22Rv1 (cell line): ENCODE results near the gene RPTOR.

ENCODE experiments used
- H3K27ac ChIP-seq: fragments of 450-650 bp; 2 replicates; pipeline ENCODE4 v1.5.1; 2017
- ZFX ChIP-seq: fragments of 450-650 bp; IDR thresholded peaks from 2 replicates; pipeline ENCODE4 v1.6.1; 2017; ENCODE audit warnings: antibody characterized with exemption, borderline replicate concordance
- TF ChIP-seq, protein P1 (sequence below): fragments of 450-650 bp; IDR thresholded peaks from 2 replicates; pipeline ENCODE4 v1.5.1; 2017; ENCODE audit warnings: mild to moderate bottlenecking

The RPTOR gene

DNA sequence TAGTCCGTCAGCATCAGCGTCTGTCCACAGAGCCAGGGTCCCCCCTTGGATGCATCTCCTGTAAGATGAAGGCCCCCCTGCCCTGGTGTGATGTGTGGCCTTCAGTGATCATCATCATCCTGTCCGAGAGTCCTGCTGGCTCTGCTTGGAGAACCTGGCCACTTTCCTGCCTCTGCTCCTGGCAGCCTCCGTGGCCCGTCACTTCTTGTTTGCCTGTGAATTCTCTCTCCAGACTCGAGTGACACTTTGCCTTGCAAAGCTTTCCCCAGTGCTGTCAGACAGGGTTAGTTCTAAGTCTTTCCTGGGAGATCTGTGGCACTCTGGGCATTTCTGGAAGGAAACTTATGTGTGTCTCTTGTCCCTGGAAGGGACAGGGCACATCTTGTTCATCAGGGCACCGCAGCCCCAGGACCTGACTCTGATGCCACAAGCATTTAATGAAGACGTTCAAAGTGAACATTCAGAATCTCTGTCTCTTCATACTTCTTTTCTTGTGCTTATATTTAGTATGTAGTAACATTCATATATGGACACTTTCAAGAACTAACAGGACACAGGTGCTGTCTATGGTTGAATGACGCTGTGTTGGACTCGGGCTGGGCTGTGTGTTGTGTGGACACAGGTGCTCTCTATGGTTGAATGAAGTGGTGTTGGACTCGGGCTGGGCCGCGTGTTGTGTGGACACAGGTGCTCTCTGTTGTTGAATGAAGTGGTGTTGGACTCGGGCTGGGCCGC lies 68.5 kb downstream of the RPTOR start:
- no peak overlapping the region for H3K27ac ChIP-seq
- TF ChIP-seq ZFX: no peak
- TF ChIP-seq, protein P1, sequence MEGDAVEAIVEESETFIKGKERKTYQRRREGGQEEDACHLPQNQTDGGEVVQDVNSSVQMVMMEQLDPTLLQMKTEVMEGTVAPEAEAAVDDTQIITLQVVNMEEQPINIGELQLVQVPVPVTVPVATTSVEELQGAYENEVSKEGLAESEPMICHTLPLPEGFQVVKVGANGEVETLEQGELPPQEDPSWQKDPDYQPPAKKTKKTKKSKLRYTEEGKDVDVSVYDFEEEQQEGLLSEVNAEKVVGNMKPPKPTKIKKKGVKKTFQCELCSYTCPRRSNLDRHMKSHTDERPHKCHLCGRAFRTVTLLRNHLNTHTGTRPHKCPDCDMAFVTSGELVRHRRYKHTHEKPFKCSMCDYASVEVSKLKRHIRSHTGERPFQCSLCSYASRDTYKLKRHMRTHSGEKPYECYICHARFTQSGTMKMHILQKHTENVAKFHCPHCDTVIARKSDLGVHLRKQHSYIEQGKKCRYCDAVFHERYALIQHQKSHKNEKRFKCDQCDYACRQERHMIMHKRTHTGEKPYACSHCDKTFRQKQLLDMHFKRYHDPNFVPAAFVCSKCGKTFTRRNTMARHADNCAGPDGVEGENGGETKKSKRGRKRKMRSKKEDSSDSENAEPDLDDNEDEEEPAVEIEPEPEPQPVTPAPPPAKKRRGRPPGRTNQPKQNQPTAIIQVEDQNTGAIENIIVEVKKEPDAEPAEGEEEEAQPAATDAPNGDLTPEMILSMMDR: no peak

DNA sequence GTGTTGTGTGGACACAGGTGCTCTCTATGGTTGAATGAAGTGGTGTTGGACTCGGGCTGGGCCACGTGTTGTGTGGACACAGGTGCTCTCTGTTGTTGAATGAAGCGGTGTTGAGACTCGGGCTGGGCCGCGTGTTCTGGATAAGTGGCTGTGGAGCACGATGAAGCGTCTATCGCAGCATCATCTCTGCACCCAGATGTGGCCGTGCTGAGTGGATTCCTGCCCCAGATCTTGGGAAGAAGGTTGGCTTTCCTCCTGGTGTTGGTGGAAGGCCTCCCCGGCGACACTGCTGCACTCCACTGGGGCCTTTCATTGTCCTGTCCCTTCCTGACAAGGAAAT lies 69.1 kb downstream of the RPTOR start:
- no peak overlapping the region for H3K27ac ChIP-seq
- no peak for TF ChIP-seq ZFX
- TF ChIP-seq, protein P1: no peak

DNA sequence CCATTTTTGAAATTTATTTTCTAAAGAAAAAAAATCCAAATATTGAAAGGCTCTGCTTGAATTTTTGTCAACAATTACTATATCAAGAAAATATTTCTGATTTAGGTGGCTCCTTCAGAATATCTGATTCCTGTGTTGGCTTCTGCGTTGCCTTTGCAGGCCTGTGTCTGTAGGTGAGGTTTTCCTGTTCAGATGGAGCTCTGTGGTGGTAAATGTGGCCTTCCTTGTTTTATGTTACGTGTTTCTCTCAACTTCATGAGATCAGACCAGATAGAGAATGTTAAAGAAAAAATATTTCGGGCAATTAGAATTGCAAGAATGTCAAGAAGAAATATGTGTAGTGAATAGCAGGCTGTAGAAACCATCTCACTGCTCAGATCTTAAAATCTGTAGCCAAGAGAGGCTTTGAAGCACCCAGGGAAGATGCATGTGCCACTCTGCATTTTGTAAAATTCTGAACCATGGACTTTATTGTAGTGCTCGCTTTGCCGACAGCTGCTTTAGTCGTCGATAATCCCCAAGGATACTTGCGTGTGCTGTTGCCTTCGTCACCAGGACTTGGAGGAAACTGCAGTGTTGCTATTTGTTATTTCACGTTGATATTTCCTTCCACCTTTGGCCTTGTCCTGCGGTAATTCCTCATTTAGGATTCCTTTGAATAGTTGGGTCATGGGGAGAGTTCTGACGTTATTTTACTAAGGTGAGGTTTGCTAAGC lies 69.9 kb downstream of the RPTOR start:
- TF ChIP-seq, protein P1: no peak
- no peak for TF ChIP-seq ZFX
- H3K27ac ChIP-seq: no peak overlapping the region

DNA sequence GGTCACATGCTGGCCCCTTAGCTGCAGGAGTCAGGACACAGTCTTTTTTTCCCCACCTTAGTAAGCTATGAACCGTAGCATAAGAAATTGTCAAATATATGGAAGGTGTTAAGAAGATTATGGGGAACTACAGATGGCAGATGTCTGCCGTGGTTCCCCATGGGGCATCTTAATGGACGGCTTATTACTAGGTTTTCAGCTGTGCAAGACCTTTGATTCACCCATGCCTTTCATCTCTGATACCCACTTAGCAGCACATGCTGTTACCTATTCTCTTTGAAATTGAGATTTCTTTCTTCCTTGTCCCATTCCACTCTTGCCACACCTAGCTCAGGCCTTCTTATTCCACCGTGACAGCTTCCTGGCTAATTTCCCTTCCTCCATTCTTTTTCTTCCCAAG lies 70.7 kb downstream of the RPTOR start:
- no peak overlapping the region for H3K27ac ChIP-seq
- TF ChIP-seq, protein P1: no peak
- TF ChIP-seq ZFX: no peak

DNA sequence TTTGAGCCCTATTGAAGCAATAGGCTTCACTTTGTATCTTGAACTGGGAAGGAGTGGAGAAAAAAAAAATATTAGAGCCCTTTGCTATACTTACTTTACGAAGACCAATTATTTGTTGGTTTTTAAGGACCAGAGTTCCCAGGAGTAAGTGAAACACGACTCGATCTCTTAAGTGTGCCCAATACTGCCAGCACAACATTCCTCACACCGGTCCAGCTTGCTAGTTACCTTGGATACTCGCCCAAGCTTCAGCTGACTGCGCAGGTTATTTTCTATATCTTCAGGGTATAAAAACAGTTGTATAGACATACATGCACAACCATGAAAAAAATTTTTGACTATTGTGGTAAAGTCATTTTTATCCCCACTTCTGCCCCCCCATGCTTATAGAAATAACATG lies 72.1 kb downstream of the RPTOR start:
- TF ChIP-seq ZFX: no peak
- TF ChIP-seq, protein P1: no peak

DNA sequence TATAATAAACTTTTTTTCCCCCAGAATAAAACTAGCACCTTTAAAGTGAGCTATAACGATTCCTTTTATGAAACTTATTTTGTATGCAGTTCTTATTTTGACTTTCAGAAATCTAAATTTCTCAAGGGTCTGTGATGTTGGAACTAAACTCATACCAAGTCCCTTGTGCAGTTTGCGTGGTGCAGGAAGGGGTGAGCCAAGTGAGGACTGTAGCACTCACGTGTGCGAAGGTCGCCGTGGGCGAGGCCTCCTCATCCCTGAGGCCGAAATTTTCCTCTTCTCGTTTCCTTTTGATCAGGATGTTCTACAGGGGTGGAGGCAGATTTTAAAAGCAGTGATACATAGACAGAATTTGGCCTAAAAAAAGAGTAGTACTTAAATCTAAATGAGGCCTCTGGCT lies 73.7 kb downstream of the RPTOR start:
- TF ChIP-seq, protein P1: no peak
- TF ChIP-seq ZFX: no peak
- H3K27ac ChIP-seq: no peak overlapping the region

More for the DNA sequence above, 72.1 kb downstream of the RPTOR start:
- no peak overlapping the region for H3K27ac ChIP-seq

DNA sequence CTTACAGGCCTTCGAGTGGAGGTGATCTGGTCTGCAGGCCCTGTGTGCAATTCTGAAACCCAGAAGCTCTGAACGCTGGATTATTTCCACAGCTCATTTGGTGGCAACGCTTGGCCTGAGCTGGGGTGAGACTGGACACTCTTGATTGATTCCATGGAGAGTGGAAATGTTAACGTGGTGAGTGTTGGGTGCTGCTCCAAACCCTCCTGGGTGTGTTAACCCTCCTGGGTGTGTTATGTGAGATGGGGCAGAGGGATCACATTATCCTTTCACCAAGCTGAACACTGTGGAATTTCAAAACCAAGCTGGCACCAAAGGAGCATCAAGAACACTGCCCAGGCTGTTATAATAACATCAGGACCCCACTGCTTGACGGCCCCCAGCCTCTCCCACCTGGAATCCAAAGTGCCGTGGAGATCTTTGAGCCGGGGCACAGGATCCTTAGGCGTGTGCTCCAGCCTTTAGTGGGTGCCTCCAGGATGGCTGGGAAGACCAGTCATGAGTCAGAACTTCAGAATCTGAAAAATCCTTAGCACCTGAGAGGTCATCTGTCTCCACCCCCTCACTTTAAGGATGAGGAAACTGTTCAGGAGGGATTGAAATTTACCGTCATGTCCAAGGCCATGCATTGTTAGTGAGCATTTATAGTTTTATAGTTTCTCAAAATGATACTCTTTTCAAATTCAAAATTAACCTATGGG lies 75.0 kb downstream of the RPTOR start:
- TF ChIP-seq, protein P1: no peak
- TF ChIP-seq ZFX: no peak

More for the DNA sequence above, 75.0 kb downstream of the RPTOR start:
- no peak overlapping the region for H3K27ac ChIP-seq
